ENCODE data around the gene MACROD2. TPM values are rescaled to one million over a fixed set of nuclear protein-coding genes. Genes with fewer than 3 reads are reported as not detected.

MACROD2 gene
- total and polyA plus RNA-seq, 11 donors = 0.54 to 5.4 (median 2.4) TPM

GRCh38 chr20:14069796-14070195 is 74.5 kb downstream of the MACROD2 start:
- Histone ChIP-seq H3K4me3 (no peak overlapping the region), H3K36me3 (no peaks in the 10 kb centered on the region), H3K27ac (no peak overlapping the region), H3K27me3 (no peaks in the 10 kb centered on the region), H3K9me3 (no peaks in the 10 kb centered on the region), H3K4me1 (no peaks in the 10 kb centered on the region)
- ATAC-seq = no peak
- TF ChIP-seq POLR2A (IDR thresholded peaks at IDR 0.05) (no peak), CTCF (IDR thresholded peaks at IDR 0.05) (no peak)
- intact Hi-C loops (cut with DNase I) = no loop called here
- WGBS, 4 donors = 79 to 87% (median 82%) methylated on average over 5 of the region's 5 CpGs
- no peak for DNase-seq

GRCh38 chr20:14093652-14094051 is 98.3 kb downstream of the MACROD2 start:
- Histone ChIP-seq H3K9me3 (no peaks in the 10 kb centered on the region), H3K4me3 (no peak overlapping the region), H3K27ac (no peak overlapping the region), H3K27me3 (no peaks in the 10 kb centered on the region), H3K36me3 (no peaks in the 10 kb centered on the region), H3K4me1 (no peaks in the 10 kb centered on the region)
- TF ChIP-seq POLR2A (IDR thresholded peaks at IDR 0.05) (no peak), CTCF (IDR thresholded peaks at IDR 0.05) (no peak)
- ATAC-seq (no peak), DNase-seq (no peak)
- WGBS, 4 donors = 64 to 75% (median 70%) methylated on average over 1 of the region's 1 CpG
- intact Hi-C loops (cut with DNase I) = no loop called here

GRCh38 chr20:14098261-14098660 is 102.9 kb downstream of the MACROD2 start:
- no peaks in the 10 kb centered on the region for H3K36me3 ChIP-seq
- H3K4me1 ChIP-seq = no peaks in the 10 kb centered on the region
- TF ChIP-seq CTCF (IDR thresholded peaks at IDR 0.05) = no peak
- TF ChIP-seq POLR2A (IDR thresholded peaks at IDR 0.05) = no peak
- no peak overlapping the region for H3K4me3 ChIP-seq
- 85 to 91% (median 86%) methylated on average over 1 of the region's 1 CpG for WGBS, 4 donors
- no peaks in the 10 kb centered on the region for H3K27me3 ChIP-seq
- H3K27ac ChIP-seq = no peak overlapping the region
- ATAC-seq (no peak), DNase-seq (no peak)
- intact Hi-C loops (cut with DNase I) = no loop called here
- no peaks in the 10 kb centered on the region for H3K9me3 ChIP-seq

GRCh38 chr20:14113416-14113815 is 118.1 kb downstream of the MACROD2 start:
- TF ChIP-seq CTCF (IDR thresholded peaks at IDR 0.05) (no peak), POLR2A (IDR thresholded peaks at IDR 0.05) (no peak)
- peaks cover 0 to 13% (median 4%) of the 10 kb centered on the region in 12 donors for H3K9me3 ChIP-seq
- ATAC-seq = no peak
- intact Hi-C loops (cut with DNase I) = no loop called here
- H3K4me1 ChIP-seq = no peaks in the 10 kb centered on the region
- no peak overlapping the region for H3K4me3 ChIP-seq
- 50 to 74% (median 65%) methylated on average over 3 of the region's 3 CpGs for WGBS, 4 donors
- H3K27me3 ChIP-seq = no peaks in the 10 kb centered on the region
- H3K27ac ChIP-seq = no peak overlapping the region
- no peaks in the 10 kb centered on the region for H3K36me3 ChIP-seq
- no peak for DNase-seq
